Measurements from ENCODE around the gene HHATL.

HHATL gene

DNA sequence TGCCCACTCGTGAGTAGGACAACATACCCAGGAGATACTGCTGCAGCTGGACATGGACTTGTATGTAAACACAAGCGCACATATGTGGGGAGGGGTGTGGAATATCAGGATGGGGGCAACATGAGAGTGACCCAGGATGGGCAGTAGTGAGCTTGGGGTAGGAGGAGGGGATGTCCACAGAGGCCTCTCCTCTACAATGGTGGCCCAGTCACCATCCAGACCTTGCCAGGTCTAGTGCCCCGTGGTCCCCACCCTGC is 49.4 kb downstream of the HHATL start:
- no peak for DNase-seq
- TF ChIP-seq GATA1 (IDR thresholded peaks at IDR 0.05; ENCODE audit: low read depth, low read length): no peak
- no peak for TF ChIP-seq POLR2A (IDR thresholded peaks at IDR 0.05; ENCODE audit: low read length)

GRCh38 chr3:42652611-42653302 is 49.8 kb downstream of the HHATL start:
- peak in 1 of 2 experiments; percentile 37 for DNase-seq
- no peak for TF ChIP-seq POLR2A (IDR thresholded peaks at IDR 0.05; ENCODE audit: low read length)
- TF ChIP-seq GATA1 (IDR thresholded peaks at IDR 0.05; ENCODE audit: low read depth, low read length): no peak

DNA sequence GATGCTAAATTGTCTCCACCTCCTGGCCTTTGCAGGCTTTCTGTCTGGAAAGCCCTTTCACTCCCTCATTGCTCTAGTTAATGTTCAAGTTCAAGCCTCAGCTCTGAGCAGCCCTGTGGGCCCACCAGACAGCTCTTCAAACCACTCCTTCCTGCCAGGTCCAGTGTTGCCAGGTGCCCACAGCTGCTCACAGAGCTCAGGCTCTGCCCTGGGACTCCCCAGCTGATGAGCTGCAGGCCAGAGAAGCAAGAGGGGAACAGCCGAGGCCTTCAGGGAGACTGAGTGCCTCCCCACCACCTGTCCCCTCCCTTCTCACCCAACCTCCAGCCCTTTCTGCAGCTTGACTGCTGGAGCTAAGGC is 50.4 kb downstream of the HHATL start:
- TF ChIP-seq GATA1 (IDR thresholded peaks at IDR 0.05; ENCODE audit: low read depth, low read length) (no peak), POLR2A (IDR thresholded peaks at IDR 0.05; ENCODE audit: low read length) (no peak)
- DNase-seq: no peak

GRCh38 chr3:42651248-42652091 is 51.1 kb downstream of the HHATL start:
- no peak for DNase-seq
- TF ChIP-seq POLR2A (IDR thresholded peaks at IDR 0.05; ENCODE audit: low read length): no peak
- no peak for TF ChIP-seq GATA1 (IDR thresholded peaks at IDR 0.05; ENCODE audit: low read depth, low read length)

DNA sequence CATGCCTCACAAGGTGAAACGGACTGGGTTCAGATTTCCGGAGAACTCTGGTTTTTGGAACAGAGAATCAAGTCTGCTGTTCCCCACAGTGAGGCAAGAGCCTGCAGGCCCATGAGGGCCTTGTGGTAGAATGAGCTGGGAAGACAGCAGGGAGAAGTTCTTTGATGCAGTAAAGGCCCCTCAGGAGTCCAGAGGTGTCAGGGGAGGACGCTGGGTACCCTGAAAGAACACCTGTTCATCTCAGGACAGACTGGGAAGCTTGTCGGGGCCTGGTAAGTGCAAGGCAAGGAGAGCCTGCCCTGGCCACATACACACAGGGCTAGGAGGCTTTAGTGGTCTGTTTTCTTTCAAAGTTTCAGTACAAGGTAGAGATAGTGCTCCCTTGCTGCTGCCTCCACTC is 52.8 kb downstream of the HHATL start:
- TF ChIP-seq POLR2A (IDR thresholded peaks at IDR 0.05; ENCODE audit: low read length) (no peak), GATA1 (IDR thresholded peaks at IDR 0.05; ENCODE audit: low read depth, low read length) (no peak)
- DNase-seq: no peak

- DNase-seq: no peak
- TF ChIP-seq POLR2A (IDR thresholded peaks at IDR 0.05; ENCODE audit: low read length) (no peak), GATA1 (IDR thresholded peaks at IDR 0.05; ENCODE audit: low read depth, low read length) (no peak)
Measured at GRCh38 chr3:42649006-42649405, 53.6 kb downstream of the HHATL start.

- TF ChIP-seq POLR2A (IDR thresholded peaks at IDR 0.05; ENCODE audit: low read length): no peak
- no peak for TF ChIP-seq GATA1 (IDR thresholded peaks at IDR 0.05; ENCODE audit: low read depth, low read length)
- no peak for DNase-seq
Measured at GRCh38 chr3:42647821-42648459, 54.7 kb downstream of the HHATL start.

Data from erythroblast (primary cell).